Lower lobe of right lung (tissue), 2 donors: ENCODE measurements around the gene UGT1A8. TPM values are rescaled to one million over a fixed set of nuclear protein-coding genes. Genes with fewer than 3 reads are reported as not detected.

Experiments
- ATAC-seq, 2 donors: fragments of 200-7000 bp; cut with Tn5 transposase; one replicate each; pipeline ENCODE4 v1.9.1; 2020 to 2022; ENCODE audit warnings: mild to moderate bottlenecking in 2 of 2, moderate library complexity in 2 of 2
- DNase-seq: peaks from one replicate; pipeline ENCODE4 v3.0.0-alpha.2; 2020
- H3K27ac ChIP-seq: fragments of 200-600 bp; one replicate; pipeline ENCODE4 v1.8.0; 2022
- H3K27me3 ChIP-seq: fragments of 200-600 bp; one replicate; pipeline ENCODE4 v1.8.0; 2022; ENCODE audit warnings: low read depth
- H3K36me3 ChIP-seq: fragments of 200-600 bp; one replicate; pipeline ENCODE4 v1.8.0; 2022; ENCODE audit warnings: mild to moderate bottlenecking
- H3K4me1 ChIP-seq: fragments of 200-600 bp; one replicate; pipeline ENCODE4 v1.8.0; 2022
- H3K4me3 ChIP-seq: fragments of 200-600 bp; one replicate; pipeline ENCODE4 v1.8.0; 2022; ENCODE audit warnings: mild to moderate bottlenecking
- H3K9me3 ChIP-seq: fragments of 200-600 bp; one replicate; pipeline ENCODE4 v1.8.0; 2022
- intact Hi-C: fragments of 100-400 bp; cut with DNase I; formaldehyde crosslinking; loops from one replicate; pipeline ENCODE4 v1.11.0; 2022
- total RNA-seq: library from RNA; stranded (reverse); fragmentation: NEBNext Ultra II Directional; extraction: Animal tissue kit (Norgen Biotek cat#: 25700); gene quantifications from one replicate; pipeline ENCODE4 v1.2.1, GENCODE V29; 2021
- TF ChIP-seq, protein P1 (sequence below): fragments of 200-600 bp; IDR thresholded peaks from one replicate; pipeline ENCODE4 v1.8.0; 2022; ENCODE audit warnings: antibody characterized with exemption, mild to moderate bottlenecking
- donor health status: DM: no; HTN: yes; CAD: no; lungs with severe emphysema.

UGT1A8 gene
- total RNA-seq, 1 donor from 2014 or later: not detected

- intact Hi-C loops: no loop called here
- no peaks in the 10 kb centered on the region for H3K36me3 ChIP-seq
- DNase-seq: peak; percentile 53
- H3K9me3 ChIP-seq: no peaks in the 10 kb centered on the region
- H3K27ac ChIP-seq: no peak overlapping the region
- TF ChIP-seq, protein P1, sequence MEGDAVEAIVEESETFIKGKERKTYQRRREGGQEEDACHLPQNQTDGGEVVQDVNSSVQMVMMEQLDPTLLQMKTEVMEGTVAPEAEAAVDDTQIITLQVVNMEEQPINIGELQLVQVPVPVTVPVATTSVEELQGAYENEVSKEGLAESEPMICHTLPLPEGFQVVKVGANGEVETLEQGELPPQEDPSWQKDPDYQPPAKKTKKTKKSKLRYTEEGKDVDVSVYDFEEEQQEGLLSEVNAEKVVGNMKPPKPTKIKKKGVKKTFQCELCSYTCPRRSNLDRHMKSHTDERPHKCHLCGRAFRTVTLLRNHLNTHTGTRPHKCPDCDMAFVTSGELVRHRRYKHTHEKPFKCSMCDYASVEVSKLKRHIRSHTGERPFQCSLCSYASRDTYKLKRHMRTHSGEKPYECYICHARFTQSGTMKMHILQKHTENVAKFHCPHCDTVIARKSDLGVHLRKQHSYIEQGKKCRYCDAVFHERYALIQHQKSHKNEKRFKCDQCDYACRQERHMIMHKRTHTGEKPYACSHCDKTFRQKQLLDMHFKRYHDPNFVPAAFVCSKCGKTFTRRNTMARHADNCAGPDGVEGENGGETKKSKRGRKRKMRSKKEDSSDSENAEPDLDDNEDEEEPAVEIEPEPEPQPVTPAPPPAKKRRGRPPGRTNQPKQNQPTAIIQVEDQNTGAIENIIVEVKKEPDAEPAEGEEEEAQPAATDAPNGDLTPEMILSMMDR: no peak
- peaks cover 2% of the 10 kb centered on the region for H3K4me1 ChIP-seq
- H3K4me3 ChIP-seq: no peak overlapping the region
- ATAC-seq: peak; percentile 52 to 61
- no peaks in the 10 kb centered on the region for H3K27me3 ChIP-seq
Observed at GRCh38 chr2:233705911-233706506, 88.6 kb downstream of the UGT1A8 start.

DNA sequence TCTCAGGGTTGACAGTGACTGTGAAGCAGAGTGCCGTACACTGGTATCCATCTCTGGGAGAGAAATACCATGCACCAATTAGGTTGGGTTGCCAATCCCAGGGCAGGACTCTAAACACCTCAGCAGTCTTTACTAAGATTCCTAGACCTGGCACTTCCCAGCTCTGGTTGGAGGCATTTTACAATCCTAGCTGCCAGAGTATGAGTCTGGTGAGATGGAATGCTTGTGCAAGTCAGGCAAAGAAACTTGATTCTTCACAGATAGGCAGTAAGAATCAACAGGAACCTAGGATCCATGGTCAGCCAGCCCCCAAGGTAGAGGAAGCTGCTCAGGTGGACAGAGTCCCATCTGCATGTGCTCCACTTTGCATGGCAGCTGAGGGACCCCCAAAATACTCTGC, 89.3 kb downstream of the UGT1A8 start:
- Histone ChIP-seq H3K9me3 (no peaks in the 10 kb centered on the region), H3K27ac (no peak overlapping the region), H3K4me1 (peaks cover 9% of the 10 kb centered on the region), H3K36me3 (no peaks in the 10 kb centered on the region), H3K27me3 (no peaks in the 10 kb centered on the region), H3K4me3 (no peak overlapping the region)
- intact Hi-C loops: no loop called here
- no peak for DNase-seq
- ATAC-seq: no peak
- TF ChIP-seq, protein P1: no peak

DNA sequence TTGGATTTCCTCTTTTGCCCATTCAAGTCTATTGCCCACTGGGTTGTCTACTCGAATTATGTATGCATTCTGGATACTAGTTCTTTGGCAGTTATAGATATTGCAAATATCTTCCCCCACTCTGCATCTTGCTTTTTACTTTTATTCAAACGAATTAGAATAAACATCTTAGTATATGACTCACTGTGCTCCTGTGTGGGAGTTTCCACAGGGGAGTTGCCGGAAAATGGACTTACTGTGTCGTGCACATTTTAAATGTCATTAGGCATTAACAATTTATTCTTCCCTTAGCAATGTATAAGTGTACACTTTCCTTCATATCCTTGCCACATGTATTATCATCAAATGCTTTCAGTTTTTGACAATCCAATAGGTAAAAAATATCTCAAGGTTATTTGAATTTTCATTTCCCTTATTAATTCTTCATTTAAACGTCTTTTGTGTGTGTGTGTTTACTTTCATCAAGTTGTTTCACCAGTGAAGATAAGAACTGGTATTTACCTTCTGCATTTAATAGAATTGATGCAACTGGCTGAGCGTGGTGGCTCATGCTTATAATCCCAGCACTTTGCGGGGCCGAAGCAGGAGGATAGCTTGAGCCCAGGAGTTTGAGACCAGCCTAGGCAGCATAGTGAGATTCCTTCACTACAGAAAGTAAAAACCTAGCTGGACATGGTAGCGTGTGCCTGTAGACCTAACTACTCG, 90.7 kb downstream of the UGT1A8 start:
- intact Hi-C loops: no loop called here
- no peak for ATAC-seq
- H3K27ac ChIP-seq: no peak overlapping the region

DNA sequence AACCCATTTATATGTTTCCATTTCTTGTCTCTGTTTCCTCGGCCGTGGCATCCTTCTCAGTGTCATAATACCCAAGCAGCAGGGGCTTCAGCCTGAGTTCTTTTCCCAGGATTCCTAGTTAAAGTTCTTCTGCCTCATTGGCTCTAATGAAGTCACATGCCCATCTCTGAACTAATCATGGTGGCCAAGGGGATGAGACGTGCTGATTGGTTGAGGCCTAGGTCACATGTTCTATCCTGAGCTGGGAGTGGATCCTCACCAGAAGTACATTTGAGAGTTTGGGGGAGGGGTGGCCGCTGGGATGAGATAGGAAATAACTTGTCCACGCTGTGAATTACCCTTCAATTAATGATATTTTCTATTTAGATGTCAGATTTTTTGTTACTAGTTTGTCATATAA, 91.5 kb downstream of the UGT1A8 start:
- H3K4me3 ChIP-seq: no peak overlapping the region
- TF ChIP-seq, protein P1: no peak
- no peaks in the 10 kb centered on the region for H3K36me3 ChIP-seq
- peaks cover 9% of the 10 kb centered on the region for H3K4me1 ChIP-seq
- DNase-seq (no peak), ATAC-seq (no peak)
- H3K9me3 ChIP-seq: no peaks in the 10 kb centered on the region
- no peaks in the 10 kb centered on the region for H3K27me3 ChIP-seq
- intact Hi-C loops: no loop called here
- no peak overlapping the region for H3K27ac ChIP-seq

More for the DNA sequence above, 90.7 kb downstream of the UGT1A8 start:
- Histone ChIP-seq H3K4me3 (no peak overlapping the region), H3K36me3 (no peaks in the 10 kb centered on the region), H3K4me1 (peaks cover 9% of the 10 kb centered on the region), H3K9me3 (no peaks in the 10 kb centered on the region), H3K27me3 (no peaks in the 10 kb centered on the region)
- TF ChIP-seq, protein P1: no peak
- DNase-seq: no peak

GRCh38 chr2:233711312-233712008, 94.0 kb downstream of the UGT1A8 start:
- Histone ChIP-seq H3K4me1 (peaks cover 9% of the 10 kb centered on the region), H3K27ac (no peak overlapping the region), H3K36me3 (no peaks in the 10 kb centered on the region), H3K9me3 (no peaks in the 10 kb centered on the region), H3K4me3 (no peak overlapping the region), H3K27me3 (no peaks in the 10 kb centered on the region)
- DNase-seq (peak; percentile 87), ATAC-seq (peak; percentile 91 to 95)
- intact Hi-C loops: no loop called here
- TF ChIP-seq, protein P1: peak; percentile 81
